OCI-LY1 (cell line): ENCODE results near the gene NT5M.

Experiments used
- CTCF ChIP-seq: fragments of 200-600 bp; sonication (generic), shearing (Covaris generic); IDR thresholded peaks from 2 replicates; pipeline ENCODE4 v1.5.1; 2017; ENCODE audit warnings: mild to moderate bottlenecking, antibody characterized with exemption, low read length, moderate library complexity, mixed read lengths
- EZH2 ChIP-seq: fragments of 200-600 bp; sonication (generic), shearing (Covaris generic); IDR thresholded peaks from 2 replicates; pipeline ENCODE4 v1.8.0; 2017; ENCODE audit warnings: borderline replicate concordance, mixed run types, mild to moderate bottlenecking, antibody characterized with exemption, low read length, moderate library complexity, mixed read lengths

GRCh38 chr17:17345294-17345597 lies 42.1 kb downstream of the NT5M start:
- TF ChIP-seq CTCF (no peak), EZH2 (no peak)
